ENCODE measurements around the gene GET4.

GET4 gene

DNA sequence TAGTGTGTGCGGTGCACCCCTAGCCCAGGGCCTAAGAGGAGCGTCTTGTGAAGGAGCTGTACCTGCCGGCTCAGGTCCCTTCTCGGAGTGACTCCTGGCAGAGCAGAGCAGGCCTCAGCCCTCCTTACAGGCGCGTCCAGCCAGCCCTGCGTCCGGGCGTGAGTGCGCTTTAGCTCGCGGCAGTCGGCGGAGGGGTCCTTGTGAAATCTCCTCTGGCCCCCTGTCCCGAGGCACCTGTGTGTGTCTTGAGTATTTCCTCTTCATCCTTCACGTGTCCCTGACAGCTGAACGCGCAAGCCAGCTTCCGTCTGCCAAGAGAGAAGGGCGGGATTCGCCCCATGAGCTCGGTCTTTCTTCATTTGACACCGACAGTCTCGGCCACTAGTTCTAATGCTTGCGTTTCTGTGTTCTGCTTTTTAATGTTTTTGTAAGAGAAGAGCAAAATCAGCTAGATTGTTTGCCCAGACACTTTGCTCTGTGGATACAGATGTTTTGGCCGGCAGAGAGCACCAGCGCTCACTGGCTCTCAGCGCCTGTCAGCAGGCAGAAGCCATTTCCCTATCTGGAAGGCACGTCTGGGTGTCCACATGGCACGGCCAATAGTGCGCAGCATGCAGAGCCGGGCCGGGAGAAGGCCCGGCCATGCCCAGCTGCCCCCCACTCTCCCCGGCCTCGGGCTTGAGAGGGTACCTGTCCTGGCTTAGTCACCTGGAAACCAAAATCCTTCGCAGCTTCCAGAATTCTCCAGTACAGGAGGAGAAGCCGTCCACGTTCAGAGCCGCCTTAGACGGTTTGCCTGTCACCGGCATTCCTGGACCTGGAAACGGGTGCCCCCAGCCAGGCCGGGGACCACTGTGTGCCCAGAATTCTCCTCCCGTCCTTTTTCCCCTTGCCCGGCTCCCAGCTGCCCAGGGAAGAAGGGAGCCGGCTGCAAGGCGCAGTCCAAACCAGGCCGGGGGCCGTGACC, 7.0 kb downstream of the GET4 start:
- Mint-ChIP-seq H3K27me3 (no peaks in the 10 kb centered on the region), H3K27ac (no peak overlapping the region), H3K36me3 (ENCODE audit: low read depth) (peaks cover 5% of the 10 kb centered on the region), H3K9me3 (no peaks in the 10 kb centered on the region), H3K4me3 (no peak overlapping the region), H3K4me1 (peaks cover 27% of the 10 kb centered on the region)
- no peak for DNase-seq
- no peak for ATAC-seq

DNA sequence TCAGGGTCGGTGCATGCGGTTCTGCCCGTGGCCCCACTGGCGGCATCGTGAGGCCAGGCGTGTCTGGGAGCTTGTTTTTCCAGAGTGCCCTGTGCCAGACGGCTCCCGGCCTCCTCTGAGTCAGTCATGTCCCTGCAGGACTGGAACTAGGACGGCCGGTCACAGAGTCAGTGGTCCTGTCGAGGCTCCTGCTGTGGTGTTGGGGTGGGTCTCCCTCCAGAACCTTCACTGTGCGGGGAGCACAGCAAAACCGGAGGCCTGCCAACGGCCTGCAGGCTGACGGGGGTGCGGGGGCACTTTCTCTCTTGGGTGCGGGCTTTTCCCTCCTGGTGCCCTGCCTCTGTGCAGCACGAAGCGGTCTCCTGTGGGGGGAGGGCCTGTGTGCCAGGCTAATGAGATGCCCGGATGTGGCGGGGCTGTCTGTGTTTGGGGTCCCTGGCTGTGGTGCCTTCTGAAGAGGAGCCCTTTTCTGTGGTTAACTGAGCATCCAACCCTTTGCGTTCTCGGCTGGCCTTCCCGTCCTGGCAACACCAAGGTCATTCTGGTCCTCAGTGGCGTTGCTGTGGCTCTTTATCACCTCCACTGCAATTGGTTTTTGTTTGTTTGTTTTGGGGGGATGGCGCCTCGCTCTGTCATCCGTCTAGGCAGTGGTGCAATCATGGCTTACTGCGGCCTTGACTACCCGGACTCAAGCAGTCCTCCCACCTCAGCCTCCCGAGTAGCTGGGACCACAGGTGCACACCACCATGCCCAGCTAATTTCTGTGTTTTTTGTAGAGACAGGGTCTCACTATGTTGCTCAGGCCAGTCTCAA, 8.0 kb downstream of the GET4 start:
- Mint-ChIP-seq H3K9me3 (no peaks in the 10 kb centered on the region), H3K36me3 (ENCODE audit: low read depth) (peaks cover 2% of the 10 kb centered on the region), H3K27ac (no peak overlapping the region), H3K4me1 (peaks cover 17% of the 10 kb centered on the region), H3K4me3 (no peak overlapping the region), H3K27me3 (no peaks in the 10 kb centered on the region)
- DNase-seq (no peak), ATAC-seq (no peak)

DNA sequence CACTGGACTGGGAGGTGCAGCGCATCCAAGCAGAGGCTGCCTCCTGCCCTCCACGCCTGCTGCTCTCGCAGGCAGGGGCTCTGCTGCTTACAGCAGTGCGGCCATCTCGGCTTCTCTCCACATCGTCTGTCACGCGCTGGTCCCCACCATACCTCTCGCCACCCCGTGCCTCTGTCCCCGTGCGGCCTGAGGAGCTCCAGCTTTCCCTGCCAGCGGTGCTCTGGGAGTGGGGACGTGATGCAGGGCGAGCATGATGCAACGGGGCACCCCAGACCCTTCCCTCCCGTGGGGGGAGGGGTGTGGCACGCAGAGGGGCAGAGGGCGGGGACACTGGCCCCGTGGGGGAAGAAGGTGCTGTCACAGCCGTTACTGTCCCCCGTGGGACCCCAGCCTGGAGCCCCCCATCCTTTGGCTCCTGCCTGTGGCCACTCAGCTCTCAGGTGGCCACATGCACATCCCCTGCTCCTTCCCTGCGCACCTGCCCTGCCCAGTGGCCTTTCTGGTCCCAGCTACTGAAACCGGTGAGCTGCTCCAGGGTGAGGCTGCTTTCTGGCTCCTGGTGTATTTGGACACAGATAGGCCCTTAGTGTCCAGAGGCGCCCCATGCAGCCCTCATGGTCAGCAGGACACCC, 9.0 kb downstream of the GET4 start:
- H3K4me3 Mint-ChIP-seq, result no peak overlapping the region
- DNase-seq, result no peak
- H3K27me3 Mint-ChIP-seq, result no peaks in the 10 kb centered on the region
- H3K36me3 Mint-ChIP-seq (ENCODE audit: low read depth), result peaks cover 2% of the 10 kb centered on the region
- H3K9me3 Mint-ChIP-seq, result no peaks in the 10 kb centered on the region
- H3K4me1 Mint-ChIP-seq, result peaks cover 14% of the 10 kb centered on the region
- no peak for ATAC-seq
- H3K27ac Mint-ChIP-seq, result no peak overlapping the region

DNA sequence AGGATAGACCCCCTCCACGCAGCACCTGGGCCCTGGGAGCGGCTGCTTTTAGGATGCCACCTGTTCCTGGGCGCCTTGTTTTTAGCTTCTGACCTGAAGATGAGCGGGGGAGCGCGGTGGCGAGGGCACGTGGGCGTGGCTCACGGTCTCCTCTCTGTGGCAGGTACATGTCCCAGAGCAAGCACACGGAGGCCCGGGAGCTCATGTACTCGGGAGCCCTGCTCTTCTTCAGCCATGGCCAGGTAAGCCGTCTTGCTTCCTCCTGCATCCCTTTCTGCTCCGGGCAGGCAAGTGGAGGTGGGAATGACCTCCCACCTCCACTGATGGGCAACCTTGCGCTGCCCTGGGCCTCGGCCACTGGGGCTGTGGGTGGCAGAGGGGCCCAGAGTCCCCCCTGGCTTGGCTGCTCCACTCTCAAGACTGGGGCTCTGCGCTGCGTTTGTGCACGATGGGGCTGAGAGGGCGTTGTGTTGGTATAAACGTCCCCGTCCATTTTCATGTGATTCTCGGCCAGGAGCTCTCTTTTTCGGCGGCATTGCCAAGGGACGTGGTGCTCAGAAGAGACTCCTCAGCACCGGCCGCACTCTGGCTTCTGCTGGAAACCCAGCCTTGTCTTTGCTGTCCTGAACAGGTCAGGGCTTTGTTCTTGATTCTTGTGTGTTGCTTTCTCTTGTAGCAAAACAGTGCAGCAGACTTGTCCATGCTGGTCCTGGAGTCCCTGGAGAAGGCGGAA, 9.7 kb downstream of the GET4 start:
- ATAC-seq (no peak), DNase-seq (no peak)
- Mint-ChIP-seq H3K4me1 (peaks cover 14% of the 10 kb centered on the region), H3K27me3 (no peaks in the 10 kb centered on the region), H3K36me3 (ENCODE audit: low read depth) (peaks cover 2% of the 10 kb centered on the region), H3K27ac (no peak overlapping the region), H3K9me3 (no peaks in the 10 kb centered on the region), H3K4me3 (no peak overlapping the region)

DNA sequence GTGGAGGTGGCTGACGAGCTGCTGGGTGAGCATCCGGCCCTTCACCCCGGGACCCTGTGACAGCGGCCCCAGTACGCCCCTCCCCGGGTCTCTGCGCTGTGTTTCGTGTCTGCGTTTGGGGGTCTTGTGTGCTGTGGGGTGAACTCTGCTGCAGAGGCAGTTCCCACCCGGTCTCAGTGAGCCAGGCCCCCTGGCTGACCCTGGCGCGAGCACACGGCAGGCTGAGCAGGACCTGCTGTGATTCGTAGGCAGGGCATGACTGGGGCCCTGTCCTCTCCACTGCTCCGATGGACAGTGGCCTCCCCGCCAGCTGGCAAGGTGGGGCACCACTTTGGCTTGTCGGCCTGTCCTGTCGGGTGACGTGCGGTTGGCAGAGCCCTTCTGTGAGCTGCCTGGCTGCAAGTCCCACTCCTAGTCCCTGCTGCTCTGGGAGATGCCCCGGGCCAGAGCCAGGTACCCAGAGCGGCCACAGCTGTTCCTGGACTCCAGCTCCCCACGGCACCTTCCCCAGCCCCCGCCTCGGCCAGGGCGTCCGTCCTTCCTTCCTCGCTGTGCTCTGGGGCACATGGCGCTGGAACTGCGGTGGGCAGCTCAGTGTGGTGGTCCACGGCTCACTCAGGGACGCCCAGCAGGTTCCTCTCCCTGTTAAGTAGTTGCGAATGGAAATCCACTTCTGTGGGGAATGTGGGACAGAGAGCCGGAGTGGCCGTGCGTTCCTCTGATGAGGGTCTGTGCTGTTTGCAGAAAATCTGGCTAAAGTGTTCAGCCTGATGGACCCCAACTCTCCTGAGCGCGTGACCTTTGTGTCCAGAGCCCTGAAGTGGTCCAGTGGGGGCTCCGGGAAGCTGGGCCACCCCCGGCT, 10.5 kb downstream of the GET4 start:
- ATAC-seq (no peak), DNase-seq (no peak)
- H3K36me3 Mint-ChIP-seq (ENCODE audit: low read depth), result peaks cover 2% of the 10 kb centered on the region
- H3K9me3 Mint-ChIP-seq, result no peaks in the 10 kb centered on the region
- H3K4me3 Mint-ChIP-seq, result no peak overlapping the region
- no peaks in the 10 kb centered on the region for H3K27me3 Mint-ChIP-seq
- no peak overlapping the region for H3K27ac Mint-ChIP-seq
- H3K4me1 Mint-ChIP-seq, result peaks cover 11% of the 10 kb centered on the region

DNA sequence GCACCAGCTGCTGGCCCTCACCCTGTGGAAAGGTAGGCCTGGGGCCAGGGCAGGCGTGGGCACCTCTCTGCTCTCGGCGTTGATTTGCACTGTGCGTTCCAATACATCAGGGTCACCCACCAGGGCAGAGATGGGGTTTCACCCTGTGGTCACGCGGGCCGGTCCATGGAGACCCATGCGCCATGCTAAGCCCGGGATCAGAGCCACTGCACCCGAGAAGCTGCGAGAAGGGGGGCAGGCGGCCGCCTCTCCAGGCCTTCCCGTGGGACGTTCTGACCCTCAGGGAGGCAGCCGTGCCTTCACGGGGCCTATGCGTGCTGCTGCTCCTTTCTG, 11.1 kb downstream of the GET4 start:
- DNase-seq (no peak), ATAC-seq (no peak)
- Mint-ChIP-seq H3K4me1 (peaks cover 7% of the 10 kb centered on the region), H3K27ac (no peak overlapping the region), H3K27me3 (no peaks in the 10 kb centered on the region), H3K9me3 (no peaks in the 10 kb centered on the region), H3K36me3 (ENCODE audit: low read depth) (peaks cover 5% of the 10 kb centered on the region), H3K4me3 (no peak overlapping the region)

DNA sequence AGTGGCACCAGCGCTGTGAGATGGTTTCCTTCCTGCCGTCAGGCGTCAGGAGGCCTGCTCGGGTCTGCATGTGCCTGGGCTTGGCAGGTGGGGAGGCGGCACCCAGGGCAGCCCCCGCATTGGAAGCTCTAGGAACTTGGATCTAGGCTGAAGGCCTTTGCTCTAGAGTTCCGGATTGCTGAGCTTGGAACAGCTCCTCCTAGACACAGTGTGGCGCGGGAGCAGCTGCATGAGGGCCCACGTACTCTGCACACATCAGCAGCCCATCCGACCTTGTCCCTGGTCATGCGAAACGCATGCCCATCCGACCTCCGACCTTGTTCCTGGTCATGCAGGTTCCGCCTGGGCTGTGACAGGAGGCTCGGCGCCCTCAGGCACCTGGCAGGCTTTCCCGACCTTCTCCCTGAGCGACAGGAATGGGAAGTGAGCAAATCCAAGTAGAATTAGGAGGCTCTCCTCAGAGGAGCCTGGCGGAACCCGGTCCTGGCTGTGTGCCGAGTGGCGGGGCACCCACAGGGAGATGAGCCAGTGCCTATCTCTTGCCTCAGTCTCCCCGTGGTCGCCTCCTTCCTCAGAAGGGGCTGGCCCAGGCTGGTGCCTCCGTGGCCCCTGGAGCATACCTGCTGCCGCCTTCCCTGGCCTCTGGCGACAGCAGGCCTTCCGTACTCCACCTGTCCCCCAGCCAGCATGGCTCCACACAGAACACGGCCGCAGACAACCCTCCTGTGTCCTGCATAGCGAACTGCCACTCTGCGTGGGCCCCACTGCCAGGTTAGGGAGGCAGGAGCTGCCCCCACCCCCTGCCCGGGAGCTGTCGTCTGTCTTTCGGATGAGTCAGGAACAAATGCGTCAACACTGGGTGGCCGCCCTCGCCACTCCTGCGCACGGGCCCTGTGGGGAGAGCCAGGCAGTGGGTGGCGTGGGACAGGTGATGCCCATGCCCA, 12.0 kb downstream of the GET4 start:
- H3K27ac Mint-ChIP-seq, result no peak overlapping the region
- H3K4me1 Mint-ChIP-seq, result peaks cover 3% of the 10 kb centered on the region
- no peak overlapping the region for H3K4me3 Mint-ChIP-seq
- DNase-seq, result no peak
- ATAC-seq, result no peak
- H3K36me3 Mint-ChIP-seq (ENCODE audit: low read depth), result peaks cover 12% of the 10 kb centered on the region
- H3K9me3 Mint-ChIP-seq, result no peaks in the 10 kb centered on the region
- H3K27me3 Mint-ChIP-seq, result no peaks in the 10 kb centered on the region

DNA sequence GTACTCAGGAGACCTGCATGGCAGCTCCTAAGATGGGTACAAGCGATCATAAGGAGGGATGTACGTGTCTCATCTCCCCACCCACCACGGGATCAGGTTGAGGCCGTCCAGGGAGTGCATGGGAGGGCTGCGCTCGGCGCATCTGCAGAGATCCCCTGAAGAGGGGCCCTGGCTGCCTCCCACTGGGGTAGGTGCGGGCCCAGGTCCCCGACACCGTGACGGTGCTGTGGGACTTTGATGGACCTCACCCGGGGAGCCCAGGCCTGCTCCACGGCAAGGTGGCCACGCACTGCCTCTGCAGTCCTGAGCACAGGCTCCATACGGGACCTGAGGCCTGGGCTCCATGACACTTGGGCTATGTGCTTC, 12.7 kb downstream of the GET4 start:
- DNase-seq, result no peak
- H3K27ac Mint-ChIP-seq, result no peak overlapping the region
- H3K36me3 Mint-ChIP-seq (ENCODE audit: low read depth), result peaks cover 14% of the 10 kb centered on the region

DNA sequence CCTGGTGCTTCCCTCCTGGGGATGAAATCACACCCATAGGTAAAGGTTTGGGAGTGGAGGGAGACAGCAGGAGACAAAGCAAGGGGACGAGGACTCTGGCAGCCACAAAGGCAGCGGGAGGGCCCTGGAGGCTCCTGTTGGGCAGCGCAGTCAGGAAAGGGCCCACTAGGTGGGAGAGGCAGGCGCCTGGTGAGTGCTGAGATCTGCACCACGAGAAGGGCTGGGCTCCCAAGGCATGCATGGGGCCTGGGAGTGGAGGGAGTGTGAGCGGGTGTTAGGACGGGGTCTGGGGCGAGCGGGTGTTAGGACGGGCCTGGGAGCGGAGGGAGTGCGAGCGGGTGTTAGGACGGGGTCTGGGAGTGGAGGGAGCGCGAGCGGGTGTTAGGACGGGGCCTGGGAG, 13.0 kb downstream of the GET4 start:
- DNase-seq (no peak), ATAC-seq (no peak)
- no peak overlapping the region for H3K27ac Mint-ChIP-seq
- H3K27me3 Mint-ChIP-seq, result no peaks in the 10 kb centered on the region
- H3K4me1 Mint-ChIP-seq, result peaks cover 3% of the 10 kb centered on the region
- H3K4me3 Mint-ChIP-seq, result no peak overlapping the region
- H3K36me3 Mint-ChIP-seq (ENCODE audit: low read depth), result peaks cover 14% of the 10 kb centered on the region
- no peaks in the 10 kb centered on the region for H3K9me3 Mint-ChIP-seq

More for the DNA sequence above, 12.7 kb downstream of the GET4 start:
- no peak for ATAC-seq
- Mint-ChIP-seq H3K27me3 (no peaks in the 10 kb centered on the region), H3K9me3 (no peaks in the 10 kb centered on the region), H3K4me3 (no peak overlapping the region), H3K4me1 (peaks cover 3% of the 10 kb centered on the region)

DNA sequence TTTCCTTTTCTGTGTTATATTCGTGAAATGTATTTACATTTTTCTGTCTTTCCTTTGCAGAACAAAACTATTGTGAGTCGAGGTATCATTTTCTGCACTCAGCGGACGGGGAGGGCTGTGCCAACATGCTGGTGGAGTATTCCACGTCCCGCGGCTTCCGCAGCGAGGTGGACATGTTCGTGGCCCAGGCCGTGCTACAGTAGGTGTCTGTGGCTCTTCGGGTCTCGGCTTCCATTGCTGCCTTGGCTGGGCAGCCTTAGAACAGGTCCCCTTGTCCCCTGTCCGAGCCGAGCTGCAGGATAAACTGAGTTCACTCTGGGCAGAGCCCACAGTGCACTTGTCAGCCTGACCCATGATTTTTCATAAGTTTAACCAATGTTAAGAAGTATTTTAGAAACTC, 14.5 kb downstream of the GET4 start:
- no peaks in the 10 kb centered on the region for H3K4me1 Mint-ChIP-seq
- H3K9me3 Mint-ChIP-seq, result no peaks in the 10 kb centered on the region
- DNase-seq (no peak), ATAC-seq (no peak)
- peaks cover 22% of the 10 kb centered on the region for H3K36me3 Mint-ChIP-seq (ENCODE audit: low read depth)
- no peaks in the 10 kb centered on the region for H3K27me3 Mint-ChIP-seq
- H3K27ac Mint-ChIP-seq, result no peak overlapping the region
- H3K4me3 Mint-ChIP-seq, result no peak overlapping the region

DNA sequence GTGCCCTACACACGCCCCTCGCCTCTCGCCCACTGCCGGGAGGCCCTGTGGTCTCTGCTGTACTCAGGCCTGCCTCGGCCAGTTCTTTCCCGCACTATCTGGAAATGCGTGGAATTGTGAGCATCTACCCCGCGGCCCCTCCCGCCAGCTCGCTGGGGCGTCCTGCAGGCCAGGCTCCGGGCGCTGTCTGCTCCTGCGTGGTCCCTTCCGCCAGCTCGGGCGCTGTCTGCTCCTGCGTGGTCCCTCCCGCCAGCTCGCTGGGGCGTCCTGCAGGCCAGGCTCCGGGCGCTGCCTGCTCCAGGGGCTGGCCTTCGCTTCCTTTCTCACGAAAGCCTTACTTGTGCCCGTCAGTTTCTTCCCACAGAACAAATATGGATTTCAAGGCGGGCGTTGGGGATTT, 14.9 kb downstream of the GET4 start:
- Mint-ChIP-seq H3K27me3 (no peaks in the 10 kb centered on the region), H3K36me3 (ENCODE audit: low read depth) (peaks cover 26% of the 10 kb centered on the region), H3K27ac (no peak overlapping the region)

DNA sequence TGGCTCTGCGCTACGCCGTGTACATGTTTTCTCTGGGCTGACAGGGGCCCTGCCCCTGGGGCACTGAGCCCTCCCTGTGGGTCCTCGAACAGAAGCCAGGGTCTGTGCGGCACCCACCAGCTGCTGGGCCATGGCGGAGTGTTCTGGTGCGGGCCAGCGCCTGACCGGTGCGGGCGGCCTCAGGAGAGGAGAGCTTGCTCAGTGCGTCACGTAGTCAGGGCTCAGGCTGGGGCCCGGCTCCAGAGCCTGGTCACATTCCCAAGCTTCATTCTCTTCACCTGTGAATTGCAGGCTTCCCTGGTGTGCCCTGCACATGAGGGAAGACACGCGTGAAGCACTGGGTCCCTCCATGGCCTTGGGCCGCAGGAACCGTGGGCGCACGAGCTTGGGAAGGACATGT, 15.5 kb downstream of the GET4 start:
- Mint-ChIP-seq H3K4me3 (no peak overlapping the region), H3K4me1 (no peaks in the 10 kb centered on the region), H3K27me3 (no peaks in the 10 kb centered on the region), H3K27ac (no peak overlapping the region), H3K9me3 (no peaks in the 10 kb centered on the region), H3K36me3 (ENCODE audit: low read depth) (peaks cover 27% of the 10 kb centered on the region)
- DNase-seq, result no peak
- ATAC-seq, result no peak

More for the DNA sequence above, 14.9 kb downstream of the GET4 start:
- Mint-ChIP-seq H3K4me1 (no peaks in the 10 kb centered on the region), H3K4me3 (no peak overlapping the region), H3K9me3 (no peaks in the 10 kb centered on the region)
- DNase-seq, result no peak
- no peak for ATAC-seq

Data from activated naive CD8-positive, alpha-beta T cell treated with anti-CD3 and anti-CD28 coated beads, Interleukin-2, amount 50 U/mL, for 24 hours (primary cell).